HG02973 (cell line): Measurements from ENCODE around the gene MARK1.

ENCODE experiments used
- ATAC-seq: cut with Tn5 transposase; IDR thresholded peaks from one replicate; pipeline ENCODE4 v1.9.1; 2021; ENCODE audit warnings: moderate library complexity; ENCODE audit not compliant: unreplicated experiment

MARK1 gene

DNA sequence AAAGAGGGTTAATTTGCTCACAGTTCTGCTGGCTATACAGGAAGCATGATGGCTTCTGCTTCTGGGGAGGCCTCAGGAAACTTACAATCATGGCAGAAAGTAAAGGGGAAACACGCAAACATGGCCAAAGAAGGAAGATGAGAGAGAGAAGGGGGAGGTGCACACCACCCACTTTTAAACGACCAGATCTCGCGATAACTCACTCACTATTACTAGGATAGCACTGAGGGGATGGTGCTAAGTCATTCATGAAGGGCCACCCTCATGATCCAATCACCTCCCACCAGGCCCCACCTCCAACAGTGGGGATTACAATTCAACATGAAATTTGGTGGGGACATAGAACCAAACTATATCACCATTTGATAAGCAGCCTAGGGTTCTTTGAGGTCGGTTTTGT lies 159.9 kb downstream of the MARK1 start:
- ATAC-seq, result no peak

DNA sequence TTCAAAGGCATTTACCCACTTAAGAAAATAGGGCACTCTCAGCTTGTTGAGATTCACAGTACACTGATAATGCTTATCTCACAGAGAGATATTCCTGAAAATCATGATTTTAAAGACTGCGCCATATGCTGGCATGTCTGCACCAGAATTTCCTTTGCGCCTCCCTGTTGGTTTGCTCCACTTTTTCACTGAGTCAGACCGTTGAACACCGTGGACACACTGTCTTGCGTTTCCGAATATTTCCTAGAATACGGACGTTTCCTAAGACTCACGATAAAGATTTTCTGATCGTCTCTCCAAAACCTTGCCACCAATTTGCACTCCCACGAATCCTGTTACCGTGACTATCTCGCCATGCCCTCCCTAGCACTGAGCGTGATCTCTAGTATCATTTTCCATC lies 161.7 kb downstream of the MARK1 start:
- ATAC-seq, result no peak

- peak; percentile 96 for ATAC-seq
Measured at GRCh38 chr1:220690140-220691052, 162.5 kb downstream of the MARK1 start, which contains the start of gene C1orf115. Gene C1orf115 (plus strand): TSS chr1:220690363. CDS start chr1:220690403, 40 bp downstream.

GRCh38 chr1:220691053-220691684 lies 163.2 kb downstream of the MARK1 start:
- no peak for ATAC-seq

DNA sequence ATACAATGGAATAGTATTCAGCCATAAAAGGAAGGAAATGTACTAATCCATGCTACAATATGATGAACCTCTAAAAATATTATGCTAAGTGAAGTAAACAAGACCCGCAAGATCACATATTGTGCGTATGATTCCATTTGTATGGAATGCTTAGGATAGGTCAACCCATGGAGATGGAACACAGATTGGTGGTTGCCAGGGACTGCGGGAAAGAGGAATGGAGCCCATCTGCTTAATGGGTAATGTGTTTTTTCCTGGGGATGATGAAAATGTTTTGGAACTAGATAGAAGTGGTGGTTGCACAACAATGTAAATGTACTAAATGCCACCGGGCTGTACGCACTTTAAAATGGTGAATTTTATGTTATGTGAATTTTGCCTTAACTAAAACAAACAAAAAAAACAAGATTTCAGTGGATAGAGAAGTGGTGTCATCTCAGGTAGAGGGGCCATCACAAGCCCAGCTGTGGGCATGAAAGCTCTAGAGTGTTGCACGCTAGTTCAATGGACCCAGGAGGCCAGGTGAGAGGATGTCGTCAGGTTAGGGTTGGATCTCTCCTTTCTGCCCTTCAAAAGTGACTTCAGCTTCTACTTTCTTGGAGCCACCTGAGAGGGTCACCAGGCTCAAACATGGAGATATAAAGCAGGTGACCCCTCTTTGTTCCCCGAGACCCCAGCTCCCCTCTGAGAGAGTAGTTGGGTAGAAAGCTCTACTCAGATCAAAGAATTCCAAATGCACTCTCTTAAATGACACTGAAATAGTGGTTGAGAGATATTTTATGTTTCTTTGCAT lies 164.7 kb downstream of the MARK1 start:
- ATAC-seq, result no peak

GRCh38 chr1:220694866-220695382 lies 167.0 kb downstream of the MARK1 start:
- ATAC-seq, result no peak

GRCh38 chr1:220695426-220695825 lies 167.5 kb downstream of the MARK1 start:
- no peak for ATAC-seq

GRCh38 chr1:220696226-220696862 lies 168.4 kb downstream of the MARK1 start:
- ATAC-seq, result no peak

- no peak for ATAC-seq
Measured at GRCh38 chr1:220696863-220697231, 168.9 kb downstream of the MARK1 start.

DNA sequence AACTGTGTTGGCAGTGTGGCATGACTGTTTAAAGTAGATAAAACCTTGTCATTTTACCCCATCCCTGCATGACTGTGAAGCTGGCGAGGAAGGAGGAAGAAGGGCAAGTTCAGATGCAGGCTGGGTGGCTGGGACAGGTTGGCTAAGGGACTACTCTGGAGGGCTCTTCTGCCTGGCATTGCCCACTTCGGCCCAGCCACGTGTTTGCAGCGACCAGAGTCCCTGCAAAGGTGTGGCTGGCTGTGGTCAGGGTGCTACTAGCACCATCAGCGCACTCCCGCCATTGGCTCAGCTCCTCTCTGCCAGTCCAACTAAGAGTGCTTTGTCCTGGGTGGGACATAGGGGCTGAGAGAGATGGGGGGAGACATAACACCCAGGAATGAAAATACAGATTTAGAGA lies 169.4 kb downstream of the MARK1 start:
- no peak for ATAC-seq

DNA sequence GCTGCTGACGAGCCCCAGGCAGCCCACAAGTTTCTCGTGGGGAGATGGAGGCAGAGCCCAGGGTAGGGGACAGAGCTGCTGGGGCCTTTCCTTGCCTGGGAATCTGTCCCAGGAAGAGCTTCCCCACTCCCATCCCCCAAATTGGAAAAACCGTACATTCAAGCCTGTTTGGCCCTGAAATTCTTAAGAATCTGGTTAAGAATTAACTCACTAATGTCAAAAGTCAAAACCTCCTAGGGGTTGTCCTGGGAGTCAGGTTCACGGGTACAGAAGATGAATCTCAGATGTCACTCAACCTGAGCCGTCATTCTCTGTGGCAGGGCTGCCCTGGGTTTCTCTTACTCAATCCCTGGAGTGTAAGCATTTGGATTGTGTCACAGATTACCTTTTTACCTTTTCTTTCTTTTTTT lies 170.7 kb downstream of the MARK1 start:
- no peak for ATAC-seq

GRCh38 chr1:220699044-220699443 lies 171.1 kb downstream of the MARK1 start:
- no peak for ATAC-seq

DNA sequence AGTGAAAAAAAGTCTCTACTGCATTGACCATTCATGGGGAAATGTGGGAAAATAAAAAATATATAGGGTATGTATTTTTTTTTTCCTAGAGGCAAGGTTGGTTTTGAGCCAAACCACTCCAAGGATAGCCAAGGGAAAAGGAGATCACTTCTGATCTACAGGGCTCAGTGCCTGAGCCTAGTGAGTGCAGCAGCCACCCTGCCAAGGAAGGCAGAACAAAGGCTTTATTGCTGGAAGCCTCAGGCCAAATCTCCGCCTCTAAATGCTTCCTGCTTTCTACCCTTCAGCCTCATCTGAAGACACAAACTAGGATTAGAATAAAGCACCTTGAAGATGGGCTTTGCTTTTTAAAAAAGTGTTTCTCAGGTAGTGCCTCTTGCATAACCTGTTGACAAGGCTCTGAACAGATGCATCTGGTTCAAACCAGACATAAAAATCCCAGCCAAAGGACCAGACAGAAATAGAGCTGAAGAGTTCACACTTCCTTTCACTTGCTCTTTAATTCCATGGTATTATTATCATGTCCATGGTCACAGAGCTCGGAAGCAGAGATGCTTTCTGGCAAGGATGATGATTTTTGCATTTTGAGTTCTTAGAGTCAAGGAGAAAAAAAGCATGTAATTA lies 172.7 kb downstream of the MARK1 start:
- no peak for ATAC-seq

DNA sequence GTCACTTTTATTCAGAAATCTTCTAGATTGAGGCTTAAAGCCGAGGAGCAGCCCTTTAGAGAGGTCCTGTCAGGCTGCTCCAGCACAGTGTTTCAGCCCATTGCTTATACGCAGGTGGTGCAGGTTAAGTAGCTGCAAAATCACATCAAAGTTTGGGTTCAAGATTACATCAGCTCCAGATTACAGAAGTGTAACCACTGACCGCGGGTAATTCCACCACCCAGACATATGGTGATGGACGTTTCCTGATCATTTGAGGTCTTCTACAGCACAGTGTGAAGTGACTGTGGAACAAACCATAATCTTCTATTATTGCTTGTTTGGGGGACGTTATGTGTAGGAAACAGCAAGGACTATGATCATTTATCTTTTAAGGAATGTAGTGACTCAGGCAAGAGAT lies 174.0 kb downstream of the MARK1 start:
- no peak for ATAC-seq

DNA sequence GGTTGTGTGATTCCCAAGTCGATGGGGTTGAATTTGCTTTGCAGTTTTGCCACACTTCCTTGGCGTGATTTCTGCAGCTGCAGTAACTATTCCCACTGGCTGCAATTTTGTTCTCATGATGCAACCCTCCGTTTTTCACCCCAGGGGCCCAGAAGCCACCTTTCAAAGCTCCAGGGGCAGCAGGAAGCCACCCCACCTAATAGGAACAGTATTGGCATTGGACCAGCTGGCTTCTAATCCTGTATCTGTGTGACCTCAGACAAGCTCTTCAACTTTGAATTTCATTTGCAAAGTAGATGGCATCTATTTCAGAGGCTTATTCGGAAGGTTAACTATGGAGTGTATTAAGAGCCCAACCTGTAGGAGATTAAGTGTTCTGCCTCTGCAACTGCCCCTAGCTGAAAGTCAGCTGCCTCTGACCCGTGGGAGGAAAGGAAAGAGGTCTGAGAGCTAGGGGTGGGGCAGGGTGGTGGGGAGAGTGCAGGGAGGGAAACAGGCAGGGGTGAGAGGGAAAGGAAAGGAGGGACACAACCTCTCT lies 174.9 kb downstream of the MARK1 start:
- ATAC-seq, result no peak

DNA sequence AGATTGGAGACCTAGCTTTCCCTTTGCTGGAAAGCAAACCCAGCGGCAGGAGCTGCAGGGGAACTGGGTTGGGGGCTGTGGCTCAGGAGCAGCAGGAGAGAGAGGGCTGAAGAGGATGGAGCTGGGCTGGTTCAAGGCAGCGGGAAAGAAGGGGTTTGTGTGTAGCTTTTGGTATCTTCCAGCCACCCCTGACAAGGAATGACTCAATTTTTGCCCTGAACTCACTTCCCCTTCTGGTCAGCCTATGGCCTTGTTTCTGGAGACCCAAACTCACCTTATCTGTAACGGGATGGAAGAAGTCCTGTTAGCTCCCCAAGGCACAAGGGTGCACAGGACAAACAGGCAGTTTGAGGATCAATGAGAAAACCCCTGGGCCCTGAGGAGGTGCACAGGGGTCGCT lies 175.4 kb downstream of the MARK1 start:
- no peak for ATAC-seq

DNA sequence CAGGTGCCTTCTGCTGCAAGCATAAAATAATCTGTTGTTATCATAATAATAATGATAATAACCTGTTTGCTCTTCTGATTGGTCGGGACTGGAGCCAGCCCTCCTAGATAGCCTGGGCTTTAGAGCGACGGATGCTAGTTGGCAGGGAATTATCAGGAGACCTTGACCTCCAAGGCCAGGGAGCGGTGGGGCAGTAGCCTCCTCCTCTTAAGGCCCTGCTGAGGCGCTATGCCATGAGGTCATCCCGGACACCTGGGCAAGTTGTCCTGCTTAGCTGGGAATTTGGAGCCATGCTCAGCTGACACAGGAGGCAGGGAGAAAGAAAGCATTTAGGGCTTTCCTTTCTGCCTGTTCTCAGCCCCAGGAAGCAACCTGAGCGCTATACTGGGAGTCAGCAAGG lies 177.8 kb downstream of the MARK1 start:
- no peak for ATAC-seq

DNA sequence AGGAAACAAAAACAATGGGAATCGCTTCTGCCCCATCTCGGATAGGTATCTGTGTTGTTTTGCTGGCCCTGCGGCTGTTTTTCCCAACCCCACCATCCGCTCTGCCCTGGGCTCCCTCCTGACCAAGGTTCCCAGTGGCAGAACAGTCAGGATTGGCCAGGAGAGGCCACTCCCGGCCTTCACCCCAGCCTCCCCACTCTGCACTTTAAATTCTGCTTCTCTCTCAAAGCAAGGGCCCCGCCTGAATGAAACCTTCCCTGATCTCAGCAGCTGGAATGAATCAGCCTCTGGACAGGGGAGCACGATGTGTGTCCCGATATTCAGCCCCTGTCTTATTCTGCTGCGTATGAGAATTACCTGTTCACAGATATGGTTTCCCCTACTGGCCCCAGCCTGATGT lies 178.5 kb downstream of the MARK1 start:
- ATAC-seq, result no peak

DNA sequence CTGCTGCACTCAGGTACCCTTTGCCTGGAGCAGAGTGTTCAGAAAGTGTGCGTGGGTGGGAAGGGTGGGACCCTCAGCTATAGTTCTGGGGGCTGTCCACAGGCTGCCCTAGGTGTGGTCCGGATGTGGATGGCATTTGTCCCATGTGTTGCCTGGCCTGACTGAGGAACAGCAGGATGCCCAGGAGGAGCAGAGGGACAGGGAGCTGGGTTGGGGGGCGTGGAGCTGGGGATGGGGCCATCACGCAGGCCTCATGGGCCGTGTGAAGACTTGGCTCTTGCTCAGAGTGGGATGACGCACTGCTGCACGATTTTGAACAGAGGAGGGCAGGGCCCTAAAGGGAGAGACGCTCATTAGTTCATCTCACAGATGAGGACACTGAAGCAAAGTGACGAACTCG lies 179.2 kb downstream of the MARK1 start:
- no peak for ATAC-seq

DNA sequence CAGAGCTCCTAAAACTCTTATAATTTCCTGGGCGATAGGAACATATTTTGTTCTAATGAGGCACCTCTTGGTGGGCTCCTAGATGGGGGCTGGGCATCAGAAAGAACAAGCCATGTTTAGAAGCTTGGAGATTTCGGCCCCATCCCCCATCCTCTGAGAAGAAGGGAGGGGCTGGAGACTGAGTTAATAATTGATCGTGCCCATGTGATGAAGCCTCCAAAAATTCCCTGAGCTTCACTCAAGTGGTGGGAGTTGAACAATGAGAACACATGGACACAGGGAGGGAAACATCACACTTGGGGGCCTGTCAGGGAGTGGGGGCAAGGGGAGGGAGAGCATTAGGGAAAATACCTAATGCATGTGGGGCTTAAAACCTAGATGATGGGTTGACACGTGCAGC lies 180.3 kb downstream of the MARK1 start:
- no peak for ATAC-seq
